IPS-15b (cell line): Measurements from ENCODE around the gene POLR2A.

Experiments used
- H3K27me3 ChIP-seq: one replicate; pipeline ENCODE4 v1.6.1; 2013; ENCODE audit warnings: low read length; ENCODE audit not compliant: control insufficient read depth, insufficient read depth
- H3K36me3 ChIP-seq: one replicate; pipeline ENCODE4 v1.6.1; 2013; ENCODE audit warnings: low read length; ENCODE audit not compliant: control insufficient read depth, insufficient read depth
- H3K4me1 ChIP-seq: one replicate; pipeline ENCODE4 v1.6.1; 2013; ENCODE audit warnings: mild to moderate bottlenecking, low read length; ENCODE audit not compliant: control insufficient read depth, insufficient read depth
- H3K4me3 ChIP-seq: one replicate; pipeline ENCODE4 v1.5.1; 2013; ENCODE audit warnings: low read depth, low read length
- H3K9ac ChIP-seq: one replicate; pipeline ENCODE4 v1.6.1; 2013; ENCODE audit warnings: low read depth, mild to moderate bottlenecking, low read length
- H3K9me3 ChIP-seq: one replicate; pipeline ENCODE4 v1.6.1; 2013; ENCODE audit warnings: mild to moderate bottlenecking, low read length; ENCODE audit not compliant: control insufficient read depth, insufficient read depth

POLR2A gene

DNA sequence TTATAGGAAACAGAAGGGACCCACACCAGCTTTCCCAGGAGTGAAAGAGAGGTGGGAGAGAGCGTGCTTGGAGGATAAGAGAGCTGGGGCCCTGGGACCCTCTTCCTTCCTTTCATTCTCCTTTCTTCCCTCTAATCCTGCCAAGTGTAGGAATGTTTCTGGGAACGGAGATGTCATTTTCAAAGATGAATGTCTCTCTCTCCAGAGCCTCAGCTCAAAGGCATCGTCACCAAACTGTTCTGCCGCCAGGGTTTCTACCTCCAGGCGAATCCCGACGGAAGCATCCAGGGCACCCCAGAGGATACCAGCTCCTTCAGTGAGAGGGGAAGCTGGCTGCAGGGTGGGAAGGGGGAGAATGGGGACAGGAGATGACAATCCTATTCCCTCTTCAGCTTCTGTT is 42.9 kb upstream of the POLR2A start:
- Histone ChIP-seq H3K27me3 (peaks cover 25% of the 10 kb centered on the region), H3K4me1 (peaks cover 17% of the 10 kb centered on the region), H3K36me3 (peaks cover 2% of the 10 kb centered on the region), H3K9ac (no peak overlapping the region), H3K9me3 (no peaks in the 10 kb centered on the region), H3K4me3 (peak overlapping the region; percentile 87)

DNA sequence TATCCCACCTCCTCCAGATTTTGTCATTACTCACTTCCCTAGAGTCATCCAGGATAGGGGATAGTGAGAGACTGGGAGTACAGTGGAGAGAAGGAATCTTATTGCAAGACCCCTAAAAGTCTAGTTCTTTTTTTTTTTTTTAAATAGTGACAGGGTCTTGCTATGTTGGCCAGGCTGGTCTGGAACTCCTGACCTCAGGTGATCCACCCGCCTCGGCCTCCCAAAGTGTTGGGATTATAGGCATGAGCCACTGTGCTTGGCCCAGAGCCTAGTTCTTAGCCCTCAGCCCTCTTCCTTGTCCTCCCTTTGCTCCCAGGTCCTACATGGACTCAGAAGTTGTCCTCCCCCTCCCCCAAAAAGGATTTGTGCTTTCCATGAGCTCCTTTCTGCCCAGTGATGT is 42.0 kb upstream of the POLR2A start:
- Histone ChIP-seq H3K4me1 (peaks cover 19% of the 10 kb centered on the region), H3K9ac (no peak overlapping the region), H3K4me3 (no peak overlapping the region), H3K27me3 (peaks cover 31% of the 10 kb centered on the region), H3K9me3 (no peaks in the 10 kb centered on the region), H3K36me3 (peaks cover 2% of the 10 kb centered on the region)

DNA sequence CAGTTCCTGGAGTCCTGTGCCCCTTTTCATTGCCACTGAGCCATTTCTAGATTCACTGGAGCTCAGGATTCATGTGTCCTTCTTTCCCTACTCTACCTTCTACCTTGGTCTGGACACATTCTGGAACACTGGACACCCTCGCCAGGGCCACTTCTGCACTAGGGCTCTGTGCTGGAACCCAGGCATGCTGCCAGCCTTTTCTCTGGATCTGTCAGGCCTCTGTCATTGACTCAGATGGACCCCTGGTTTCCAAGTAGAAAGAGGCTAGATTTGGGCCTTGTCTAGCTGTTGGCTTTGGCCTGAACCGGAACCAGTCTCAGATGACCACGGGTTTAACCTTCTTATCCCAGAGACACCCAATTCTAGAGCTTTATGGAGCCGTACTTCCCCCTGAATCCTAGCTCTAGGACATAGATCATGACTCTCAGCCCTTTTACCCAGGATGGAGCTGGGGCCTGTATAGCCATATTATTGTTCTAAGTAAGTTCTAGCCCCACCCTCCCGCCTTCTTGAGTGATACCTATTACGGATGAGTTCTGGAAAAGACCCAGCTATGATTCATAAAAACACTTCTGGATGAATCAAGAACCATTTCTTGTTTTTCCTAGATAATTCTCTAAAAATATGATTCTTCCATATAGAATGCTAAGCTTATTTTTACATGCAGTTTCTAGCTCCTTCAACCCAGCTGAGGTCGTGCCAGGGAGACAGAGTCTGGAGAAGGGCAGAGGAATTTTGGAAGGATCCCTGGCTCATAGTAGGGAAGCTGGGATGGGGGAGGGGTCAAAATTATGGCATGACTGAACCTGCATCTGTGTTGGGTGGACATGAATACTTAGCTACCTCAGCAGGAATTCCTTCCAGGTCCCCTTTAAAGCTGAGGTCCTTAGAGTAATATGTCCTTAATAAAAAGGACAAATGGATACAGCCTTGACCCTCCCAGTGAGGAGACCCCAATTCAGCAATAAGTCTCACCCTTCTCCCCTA is 40.4 kb upstream of the POLR2A start:
- H3K9ac ChIP-seq, result no peak overlapping the region
- H3K9me3 ChIP-seq, result no peaks in the 10 kb centered on the region
- peaks cover 2% of the 10 kb centered on the region for H3K36me3 ChIP-seq
- no peak overlapping the region for H3K4me3 ChIP-seq
- peaks cover 30% of the 10 kb centered on the region for H3K27me3 ChIP-seq
- H3K4me1 ChIP-seq, result peaks cover 15% of the 10 kb centered on the region

DNA sequence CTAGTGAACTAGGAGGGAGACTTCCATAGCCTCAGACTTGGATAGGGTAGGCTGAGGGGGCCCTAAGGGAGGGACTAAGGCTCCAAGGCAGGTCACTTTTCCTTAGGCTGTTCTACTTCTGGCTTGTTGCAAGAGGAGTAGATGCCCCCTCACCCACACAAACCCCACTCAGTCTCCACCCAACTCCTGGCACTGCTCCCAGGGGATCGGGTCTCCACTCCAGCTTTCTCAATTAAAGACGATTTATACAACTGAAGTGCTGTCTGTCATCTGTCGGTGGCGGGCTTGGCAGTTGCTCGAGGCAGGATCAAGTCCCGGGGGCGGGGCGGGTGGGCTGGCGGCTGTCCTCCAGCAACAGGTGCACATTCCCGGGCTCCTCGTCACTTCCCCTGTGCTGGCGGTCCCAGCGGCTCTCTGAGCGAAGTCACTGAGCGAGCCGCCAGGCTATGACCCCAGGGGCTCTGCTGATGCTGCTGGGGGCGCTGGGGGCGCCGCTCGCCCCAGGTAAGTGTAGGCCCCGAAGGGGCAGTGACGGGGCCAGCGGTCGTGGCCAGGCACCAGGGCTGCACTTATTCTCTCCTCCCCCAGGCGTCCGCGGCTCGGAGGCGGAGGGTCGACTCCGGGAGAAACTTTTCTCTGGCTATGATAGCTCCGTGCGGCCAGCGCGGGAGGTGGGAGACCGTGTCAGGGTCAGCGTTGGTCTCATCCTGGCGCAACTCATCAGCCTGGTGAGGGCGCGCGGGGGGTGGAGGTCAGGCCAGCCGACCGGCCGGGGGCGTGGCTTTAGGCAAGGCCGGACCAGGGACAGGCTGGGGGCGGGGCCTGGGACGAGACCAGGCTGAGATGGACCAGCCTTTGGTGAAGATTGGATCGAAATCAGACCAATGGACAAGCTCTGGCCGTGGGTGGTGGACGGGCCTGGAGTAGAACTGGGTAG is 39.2 kb upstream of the POLR2A start, which contains the start of gene CHRNB1:
TSS of gene CHRNB1 (plus strand) at position 380 of the 937 bp plus-strand sequence. CDS start at position 447, 67 bp downstream.
- Histone ChIP-seq H3K4me3 (peak within 1 kb of the TSS; percentile 58), H3K36me3 (peaks cover 2% of the 10 kb centered on the region), H3K9ac (no peak within 1 kb of the TSS), H3K4me1 (peaks cover 12% of the 10 kb centered on the region), H3K27me3 (peaks cover 26% of the 10 kb centered on the region), H3K9me3 (no peaks in the 10 kb centered on the region)

DNA sequence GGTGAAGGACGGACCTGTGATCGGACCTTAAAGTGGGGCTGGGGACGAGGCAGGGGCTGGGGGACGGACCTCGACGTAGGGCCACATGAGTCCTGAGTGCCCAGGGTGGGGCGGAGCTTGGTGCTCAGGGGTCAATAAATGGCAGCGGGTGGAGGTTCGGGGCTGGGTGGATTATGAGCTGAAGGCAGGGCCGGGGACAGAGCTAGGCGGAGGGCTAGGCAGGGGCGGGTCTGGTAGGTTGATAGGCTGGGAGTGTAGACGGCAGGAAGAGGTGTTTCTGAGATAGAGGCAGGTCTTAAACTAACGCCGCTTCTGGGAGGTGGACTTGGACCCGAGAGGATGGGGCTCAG is 38.6 kb upstream of the POLR2A start:
- H3K4me1 ChIP-seq, result peaks cover 12% of the 10 kb centered on the region
- H3K4me3 ChIP-seq, result peak overlapping the region; percentile 58
- H3K36me3 ChIP-seq, result peaks cover 2% of the 10 kb centered on the region
- peaks cover 26% of the 10 kb centered on the region for H3K27me3 ChIP-seq
- H3K9ac ChIP-seq, result no peak overlapping the region
- H3K9me3 ChIP-seq, result no peaks in the 10 kb centered on the region

DNA sequence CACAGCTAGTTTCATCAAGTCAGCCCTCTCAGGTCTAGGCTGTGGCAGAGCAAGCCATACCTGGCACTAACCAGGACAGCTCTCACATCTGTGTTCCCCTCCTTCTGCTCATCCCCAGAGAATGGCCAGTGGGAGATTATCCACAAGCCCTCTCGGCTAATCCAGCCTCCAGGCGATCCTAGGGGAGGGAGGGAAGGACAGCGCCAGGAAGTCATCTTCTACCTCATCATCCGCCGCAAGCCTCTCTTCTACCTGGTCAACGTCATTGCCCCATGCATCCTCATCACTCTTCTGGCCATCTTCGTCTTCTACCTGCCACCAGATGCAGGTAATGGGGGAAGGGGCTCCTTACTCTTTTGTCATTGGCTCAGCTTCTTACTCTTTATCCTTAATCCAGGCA is 35.7 kb upstream of the POLR2A start:
- H3K9me3 ChIP-seq, result no peaks in the 10 kb centered on the region
- H3K27me3 ChIP-seq, result peaks cover 21% of the 10 kb centered on the region
- H3K9ac ChIP-seq, result no peak overlapping the region

DNA sequence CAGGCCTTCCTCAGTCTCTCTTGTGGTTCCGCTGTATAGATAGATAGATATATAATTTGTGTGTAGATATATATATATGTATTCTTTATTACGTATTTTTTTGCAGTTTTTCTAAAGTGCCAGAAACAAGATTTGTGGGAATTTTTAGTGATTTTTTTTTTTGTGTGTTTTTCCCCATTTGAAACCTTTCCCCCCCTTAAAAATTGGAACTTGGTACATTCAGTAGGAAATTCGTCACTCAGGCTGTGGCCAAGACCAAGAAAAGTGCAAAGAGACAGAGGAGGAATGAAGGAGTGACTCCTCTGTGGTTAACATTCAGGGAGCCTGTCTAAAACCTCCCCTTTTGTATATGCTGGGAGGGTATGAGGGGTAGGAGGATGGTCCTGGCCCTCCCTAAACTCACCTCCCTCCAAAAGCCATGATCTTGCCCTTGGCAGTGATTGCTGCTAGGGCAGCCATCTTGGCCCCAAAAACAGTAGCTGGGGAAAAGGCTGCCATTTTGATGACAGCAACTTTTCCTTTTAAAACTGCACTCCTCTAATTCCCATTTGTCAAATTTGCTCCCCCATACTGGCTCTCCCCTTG is 24.1 kb upstream of the POLR2A start:
- Histone ChIP-seq H3K36me3 (peaks cover 2% of the 10 kb centered on the region), H3K27me3 (peaks cover 2% of the 10 kb centered on the region), H3K4me1 (peaks cover 4% of the 10 kb centered on the region), H3K9me3 (no peaks in the 10 kb centered on the region), H3K9ac (no peak overlapping the region), H3K4me3 (no peak overlapping the region)

More for the DNA sequence above, 35.7 kb upstream of the POLR2A start:
- Histone ChIP-seq H3K4me1 (peaks cover 8% of the 10 kb centered on the region), H3K4me3 (no peak overlapping the region), H3K36me3 (no peaks in the 10 kb centered on the region)

DNA sequence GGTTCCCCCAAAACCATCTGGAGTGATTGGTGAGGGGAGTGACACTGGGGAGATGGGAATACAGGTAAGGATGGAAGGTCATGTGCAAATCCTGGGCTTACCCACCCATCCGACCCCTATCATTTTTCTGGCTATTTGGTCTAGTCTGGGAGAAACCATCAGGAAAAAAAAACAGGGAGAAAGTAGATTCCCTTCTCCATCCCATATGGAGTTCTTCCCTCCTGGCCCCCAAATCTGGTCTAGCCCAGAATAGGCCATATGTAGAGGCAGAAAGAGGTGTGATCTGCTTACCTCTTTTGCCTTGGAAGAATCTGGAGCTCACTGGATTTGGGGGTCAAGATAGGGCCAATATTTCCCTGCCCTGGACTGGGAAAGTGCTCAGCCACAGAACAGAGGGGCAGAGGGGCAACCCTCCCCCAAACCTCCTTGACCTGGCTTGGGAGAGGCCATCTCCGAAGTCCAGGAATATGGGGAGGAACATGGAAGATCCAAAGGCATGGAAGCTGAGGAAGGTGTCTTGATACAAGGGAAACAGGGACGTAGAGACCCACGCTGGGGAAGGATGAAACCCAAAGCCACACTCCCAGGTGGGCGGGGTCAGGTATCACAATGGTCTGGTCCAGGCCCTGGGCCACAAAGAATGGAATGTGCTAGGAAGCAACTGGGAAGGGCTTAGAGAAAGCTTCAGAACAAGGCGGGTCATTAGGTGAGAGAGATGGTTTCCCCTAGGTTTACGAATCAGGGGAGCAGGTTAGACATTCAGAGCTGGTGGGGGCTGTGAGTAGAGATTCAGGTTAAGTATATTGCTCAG is 23.1 kb upstream of the POLR2A start:
- Histone ChIP-seq H3K27me3 (peaks cover 2% of the 10 kb centered on the region), H3K9ac (no peak overlapping the region), H3K4me3 (no peak overlapping the region), H3K36me3 (peaks cover 2% of the 10 kb centered on the region), H3K4me1 (peaks cover 4% of the 10 kb centered on the region), H3K9me3 (no peaks in the 10 kb centered on the region)

DNA sequence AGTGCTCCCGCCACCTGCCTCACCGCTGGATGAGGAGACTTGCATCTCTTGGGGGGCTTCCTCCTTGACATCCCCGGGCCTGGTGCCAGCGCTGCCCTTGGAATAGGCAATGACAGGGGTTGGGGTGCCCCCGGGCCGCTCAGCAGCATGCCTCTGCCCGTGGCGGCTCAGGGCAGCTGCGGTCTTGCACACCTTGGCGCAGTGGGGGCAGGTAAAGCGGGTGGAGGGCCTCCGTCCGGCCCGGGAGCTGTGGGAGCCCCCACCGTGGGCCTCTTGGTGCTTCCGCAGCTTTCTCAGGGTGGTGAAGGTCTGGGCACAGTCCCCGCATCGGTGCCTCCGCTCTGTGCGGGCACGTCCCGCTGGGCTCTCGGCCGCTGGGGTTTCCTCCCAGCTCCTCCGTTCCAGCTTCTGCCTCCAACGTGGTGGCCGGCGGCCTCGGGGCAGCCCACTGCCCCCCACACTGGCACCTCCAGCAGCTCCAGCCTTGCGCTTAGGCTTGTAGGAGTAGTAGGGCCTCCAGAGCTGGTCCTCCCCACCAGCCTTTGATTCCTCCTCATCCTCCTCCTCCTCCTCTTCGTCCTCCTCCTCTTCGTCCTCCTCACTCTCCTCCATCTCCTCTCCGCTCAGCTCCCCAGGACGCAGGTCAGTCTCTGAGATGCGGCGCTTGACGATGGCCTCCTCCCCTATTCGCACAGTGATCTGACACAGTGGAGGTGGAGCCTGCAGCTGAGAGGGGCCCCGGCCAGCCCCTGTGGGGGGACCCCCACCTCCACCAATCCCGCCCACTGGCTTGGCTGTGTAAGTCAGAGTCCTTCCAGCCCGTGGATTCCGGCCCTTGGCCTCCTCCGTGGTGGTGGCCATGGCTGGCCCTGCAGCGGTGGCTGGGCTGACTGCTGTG is 21.4 kb upstream of the POLR2A start:
- Histone ChIP-seq H3K9ac (no peak overlapping the region), H3K4me1 (peaks cover 4% of the 10 kb centered on the region), H3K9me3 (no peaks in the 10 kb centered on the region), H3K4me3 (no peak overlapping the region), H3K36me3 (peaks cover 2% of the 10 kb centered on the region), H3K27me3 (peaks cover 2% of the 10 kb centered on the region)

DNA sequence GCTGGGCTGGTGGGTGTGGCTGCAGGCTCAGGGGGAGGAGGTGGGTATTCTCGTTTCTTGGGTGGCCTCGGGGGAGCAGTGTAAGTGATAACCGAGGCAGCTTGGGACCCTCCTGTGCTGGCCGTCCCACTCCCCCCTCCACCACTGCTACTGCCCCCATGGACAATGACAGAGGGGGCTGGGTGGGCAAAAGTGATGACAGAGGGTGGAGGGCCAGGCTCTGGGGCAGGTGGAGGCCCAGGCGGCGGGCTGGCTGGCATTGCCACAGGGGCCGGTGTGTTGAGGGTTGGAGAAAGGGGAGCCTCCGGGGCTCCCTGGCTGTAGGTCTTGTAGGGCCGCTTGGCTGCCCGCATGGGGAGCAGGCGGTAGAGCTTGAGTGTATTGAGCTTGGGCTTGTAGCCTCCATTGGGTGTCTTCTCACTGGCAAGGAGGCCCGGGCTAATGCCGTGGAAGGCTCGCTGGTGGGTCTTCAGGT is 20.8 kb upstream of the POLR2A start:
- H3K4me1 ChIP-seq, result peaks cover 4% of the 10 kb centered on the region

More for the DNA sequence above, 20.8 kb upstream of the POLR2A start:
- Histone ChIP-seq H3K27me3 (peaks cover 2% of the 10 kb centered on the region), H3K4me3 (no peak overlapping the region), H3K36me3 (peaks cover 2% of the 10 kb centered on the region), H3K9me3 (no peaks in the 10 kb centered on the region), H3K9ac (no peak overlapping the region)
